HPDE6-E6E7 (cell line): ENCODE results near the gene ARHGAP26.

Experiments used
- DNase-seq: peaks from one replicate; pipeline ENCODE4 v3.0.0; 2011; ENCODE audit warnings: missing footprints; ENCODE audit errors: extremely low spot score

The ARHGAP26 gene

DNA sequence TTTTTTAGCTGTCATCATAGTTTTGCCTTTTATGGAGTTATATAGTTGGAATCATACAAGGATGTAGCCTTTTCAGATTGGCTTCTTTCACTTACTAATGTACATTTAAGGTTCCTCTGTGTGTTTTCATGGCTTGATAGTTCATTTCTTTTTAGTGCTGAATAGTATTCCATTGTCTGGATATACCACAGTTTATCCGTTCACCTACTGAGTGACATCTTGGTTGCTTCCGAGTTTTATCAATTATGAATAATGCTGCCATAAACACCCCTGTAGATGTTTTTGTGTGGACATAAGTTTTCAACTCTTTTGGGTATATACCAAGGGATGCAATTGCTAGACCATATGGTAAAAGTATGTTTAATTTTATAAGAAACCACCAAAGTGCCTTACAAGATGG, 497.0 kb downstream of the ARHGAP26 start:
- DNase-seq: no peak

GRCh38 chr5:143268388-143268787, 498.2 kb downstream of the ARHGAP26 start:
- DNase-seq: no peak

- no peak for DNase-seq
Observed at GRCh38 chr5:143271431-143271830, 501.3 kb downstream of the ARHGAP26 start.

- no peak for DNase-seq
Observed at GRCh38 chr5:143274952-143275351, 504.8 kb downstream of the ARHGAP26 start.

GRCh38 chr5:143275512-143276363, 505.6 kb downstream of the ARHGAP26 start:
- no peak for DNase-seq

GRCh38 chr5:143277536-143277935, 507.4 kb downstream of the ARHGAP26 start:
- DNase-seq: no peak
